ENCODE data around the gene PLEKHH3. TPM values are rescaled to one million over a fixed set of nuclear protein-coding genes. Genes with fewer than 3 reads are reported as not detected.
"Not testable (repeated sequence)": the region's sequence is repeated elsewhere in the genome, so short reads cannot be mapped to it uniquely, and the experiment has no call there.

Gene PLEKHH3
- polyA plus RNA-seq, 1 experiment = 9.1 TPM

GRCh38 chr17:42667088-42667951, 9.5 kb downstream of the PLEKHH3 start:
- ChIA-PET POLR2A (no interaction called here), CTCF (interaction anchor here (0.6 to 2.8 kb wide), 4 partner anchors 9 to 157 kb away, joined by 3 to 17 read pairs (median 4); partner anchors contain the start of genes BECN1 and PLEKHH3)
- DNase-seq (ENCODE audit: low read depth) = no peak
- no peak for TF ChIP-seq CTCF (IDR thresholded peaks at IDR 0.05; ENCODE audit: insufficient read depth, low read depth, low read length)
- no peaks in the 10 kb centered on the region for H3K27me3 ChIP-seq (ENCODE audit: control insufficient read depth, insufficient read depth, low read length)
- H3K36me3 ChIP-seq (ENCODE audit: control insufficient read depth, insufficient read depth, low read length) = peaks cover 33% of the 10 kb centered on the region
- no peak overlapping the region for H3K4me3 ChIP-seq (ENCODE audit: low read depth, low read length)

GRCh38 chr17:42666126-42666525, 10.7 kb downstream of the PLEKHH3 start:
- H3K27me3 ChIP-seq (ENCODE audit: control insufficient read depth, insufficient read depth, low read length); POLR2A ChIA-PET; DNase-seq (ENCODE audit: low read depth); H3K4me3 ChIP-seq (ENCODE audit: low read depth, low read length): not testable (repeated sequence)
- H3K36me3 ChIP-seq (ENCODE audit: control insufficient read depth, insufficient read depth, low read length) = peaks cover 28% of the 10 kb centered on the region
- CTCF ChIA-PET = interaction anchor here (0.6 to 2.8 kb wide), 4 partner anchors 8 to 703 kb away, joined by 3 to 17 read pairs (median 4); partner anchors contain the start of gene PLEKHH3

GRCh38 chr17:42665581-42666001, 11.2 kb downstream of the PLEKHH3 start:
- no peak overlapping the region for H3K4me3 ChIP-seq (ENCODE audit: low read depth, low read length)
- peaks cover 23% of the 10 kb centered on the region for H3K36me3 ChIP-seq (ENCODE audit: control insufficient read depth, insufficient read depth, low read length)
- ChIA-PET POLR2A (no interaction called here), CTCF (interaction anchor here (0.6 kb wide), 1 partner anchor 9 kb away, joined by 3 read pairs; no protein-coding TSS in a partner anchor)
- TF ChIP-seq CTCF (IDR thresholded peaks at IDR 0.05; ENCODE audit: insufficient read depth, low read depth, low read length) = no peak
- no peak for DNase-seq (ENCODE audit: low read depth)
- H3K27me3 ChIP-seq (ENCODE audit: control insufficient read depth, insufficient read depth, low read length) = no peaks in the 10 kb centered on the region

- no peak for DNase-seq (ENCODE audit: low read depth)
- Histone ChIP-seq H3K4me3 (ENCODE audit: low read depth, low read length) (no peak overlapping the region), H3K27me3 (ENCODE audit: control insufficient read depth, insufficient read depth, low read length) (no peaks in the 10 kb centered on the region), H3K36me3 (ENCODE audit: control insufficient read depth, insufficient read depth, low read length) (peaks cover 4% of the 10 kb centered on the region)
- no peak for TF ChIP-seq CTCF (IDR thresholded peaks at IDR 0.05; ENCODE audit: insufficient read depth, low read depth, low read length)
- ChIA-PET POLR2A (interaction anchor here (0.5 to 0.6 kb wide), 2 partner anchors 12 to 53 kb away, joined by 3 read pairs; no protein-coding TSS in a partner anchor), CTCF (interaction anchor here (1.3 to 2.1 kb wide), 3 partner anchors 14 to 20 kb away, joined by 6 to 7 read pairs (median 6); no protein-coding TSS in a partner anchor)
These were observed 16.0 kb downstream of the PLEKHH3 start for GRCh38 chr17:42660692-42661345.

GRCh38 chr17:42659932-42660274, 16.9 kb downstream of the PLEKHH3 start:
- CTCF ChIA-PET = interaction anchor here (1.6 kb wide), 2 partner anchors 14 to 19 kb away, joined by 7 to 8 read pairs; no protein-coding TSS in a partner anchor
- H3K27me3 ChIP-seq (ENCODE audit: control insufficient read depth, insufficient read depth, low read length); POLR2A ChIA-PET; DNase-seq (ENCODE audit: low read depth); H3K36me3 ChIP-seq (ENCODE audit: control insufficient read depth, insufficient read depth, low read length): not testable (repeated sequence)
- peak overlapping the region; percentile 67 for H3K4me3 ChIP-seq (ENCODE audit: low read depth, low read length)
